H9 (cell line): ENCODE results near the gene CCPG1. TPM values are rescaled to one million over a fixed set of nuclear protein-coding genes. Genes with fewer than 3 reads are reported as not detected.
"Not testable (repeated sequence)": the region's sequence is repeated elsewhere in the genome, so short reads cannot be mapped to it uniquely, and the experiment has no call there.

Experiments
- DNase-seq: peaks from one replicate; pipeline ENCODE4 v3.0.0-alpha.2; 2017
- H2AFZ ChIP-seq: one replicate; pipeline ENCODE4 v1.6.1; 2013; ENCODE audit warnings: mild to moderate bottlenecking, low read length, control low read depth, moderate library complexity
- H2AK5ac ChIP-seq: 2 replicates; pipeline ENCODE4 v1.6.1; 2013; ENCODE audit warnings: low read length, control low read depth, mixed read lengths; ENCODE audit not compliant: insufficient read length
- H2BK120ac ChIP-seq: one replicate; pipeline ENCODE4 v1.6.1; 2013; ENCODE audit warnings: low read depth, mild to moderate bottlenecking, low read length, control low read depth, inconsistent platforms; ENCODE audit not compliant: poor library complexity, severe bottlenecking
- H2BK12ac ChIP-seq: 2 replicates; pipeline ENCODE4 v1.6.1; 2013; ENCODE audit warnings: low read length, control low read depth, mixed read lengths, low read depth; ENCODE audit not compliant: insufficient read length
- H2BK15ac ChIP-seq: 2 replicates; pipeline ENCODE4 v1.6.1; 2013; ENCODE audit warnings: low read depth, low read length, control low read depth
- H2BK20ac ChIP-seq: one replicate; pipeline ENCODE4 v1.6.1; 2013; ENCODE audit warnings: low read depth, mild to moderate bottlenecking, low read length, control low read depth, inconsistent platforms; ENCODE audit not compliant: poor library complexity, severe bottlenecking
- H2BK5ac ChIP-seq: 2 replicates; pipeline ENCODE4 v1.6.1; 2013; ENCODE audit warnings: low read length, control low read depth, mixed read lengths; ENCODE audit not compliant: insufficient read length
- H3K14ac ChIP-seq: 2 replicates; pipeline ENCODE4 v1.6.1; 2013; ENCODE audit warnings: low read length, control low read depth; ENCODE audit not compliant: insufficient read depth
- H3K18ac ChIP-seq: 2 replicates; pipeline ENCODE4 v1.6.1; 2013; ENCODE audit warnings: low read depth, mild to moderate bottlenecking, mixed read lengths, low read length, control low read depth; ENCODE audit not compliant: insufficient read length
- H3K23ac ChIP-seq: 2 replicates; pipeline ENCODE4 v1.6.1; 2013; ENCODE audit warnings: low read length, control low read depth, mixed read lengths, low read depth; ENCODE audit not compliant: insufficient read length
- H3K23me2 ChIP-seq: 2 replicates; pipeline ENCODE4 v1.6.1; 2013; ENCODE audit warnings: low read depth, mild to moderate bottlenecking, mixed read lengths, low read length, control low read depth; ENCODE audit not compliant: insufficient read length, poor library complexity, severe bottlenecking
- H3K27ac ChIP-seq: 2 replicates; pipeline ENCODE4 v1.5.1; 2013; ENCODE audit warnings: low read length, control low read depth, mixed read lengths, low read depth; ENCODE audit not compliant: insufficient read length
- H3K27me3 ChIP-seq: 2 replicates; pipeline ENCODE4 v1.6.1; 2013; ENCODE audit warnings: low read length, control low read depth, inconsistent platforms; ENCODE audit not compliant: insufficient read depth
- H3K4ac ChIP-seq: 2 replicates; pipeline ENCODE4 v1.6.1; 2013; ENCODE audit warnings: low read depth, mild to moderate bottlenecking, control low read depth, inconsistent platforms, low read length, moderate library complexity
- H3K4me1 ChIP-seq: 2 replicates; pipeline ENCODE4 v1.6.1; 2013; ENCODE audit warnings: low read length, control low read depth, inconsistent platforms; ENCODE audit not compliant: insufficient read depth
- H3K4me2 ChIP-seq: 2 replicates; pipeline ENCODE4 v1.6.1; 2013; ENCODE audit warnings: low read length, control low read depth, mixed read lengths; ENCODE audit not compliant: insufficient read length, insufficient read depth
- H3K56ac ChIP-seq: 2 replicates; pipeline ENCODE4 v1.6.1; 2013; ENCODE audit warnings: low read depth, mild to moderate bottlenecking, mixed read lengths, low read length, control low read depth; ENCODE audit not compliant: insufficient read length
- H3K79me1 ChIP-seq: 2 replicates; pipeline ENCODE4 v1.6.1; 2013; ENCODE audit warnings: low read depth, mild to moderate bottlenecking, moderate library complexity, low read length, control low read depth, inconsistent platforms; ENCODE audit not compliant: insufficient read depth, poor library complexity, severe bottlenecking
- H3K79me2 ChIP-seq: 2 replicates; pipeline ENCODE4 v1.6.1; 2013; ENCODE audit warnings: low read length, control low read depth, inconsistent platforms; ENCODE audit not compliant: insufficient read depth
- H3K9ac ChIP-seq: 2 replicates; pipeline ENCODE4 v1.6.1; 2013; ENCODE audit warnings: low read length, control low read depth, mixed read lengths; ENCODE audit not compliant: insufficient read length; ENCODE audit errors: extremely low read depth
- H3K9me3 ChIP-seq: one replicate; pipeline ENCODE4 v1.6.1; 2013; ENCODE audit warnings: low read depth, low read length, inconsistent platforms; ENCODE audit not compliant: control insufficient read depth
- H3T11ph ChIP-seq: one replicate; pipeline ENCODE4 v1.6.1; 2013; ENCODE audit warnings: mild to moderate bottlenecking, low read length, control low read depth, inconsistent platforms
- H4K20me1 ChIP-seq: one replicate; pipeline ENCODE4 v1.6.1; 2013; ENCODE audit not compliant: control insufficient read depth, insufficient read length, insufficient read depth
- H4K5ac ChIP-seq: 2 replicates; pipeline ENCODE4 v1.6.1; 2013; ENCODE audit warnings: low read depth, mild to moderate bottlenecking, mixed read lengths, low read length, control low read depth; ENCODE audit not compliant: insufficient read length
- H4K8ac ChIP-seq: replicated peaks from 2 replicates; pipeline ENCODE4 v1.6.1; 2013; ENCODE audit warnings: low read length, control low read depth, mixed read lengths, low read depth; ENCODE audit not compliant: insufficient read length
- H4K91ac ChIP-seq: 2 replicates; pipeline ENCODE4 v1.6.1; 2013; ENCODE audit warnings: low read depth, mild to moderate bottlenecking, moderate library complexity, mixed read lengths, low read length, control low read depth; ENCODE audit not compliant: insufficient read length
- H3K27ac Mint-ChIP-seq, 3 experiments: 2 replicates in 2 of 3; 3 replicates in 1 of 3; pipeline ENCODE4 v1.8.0; 2020 to 2021; ENCODE audit warnings: mixed read lengths in 3 of 3, mild to moderate bottlenecking in 1 of 3, moderate library complexity in 1 of 3
- H3K27me3 Mint-ChIP-seq: 2 replicates; pipeline ENCODE4 v1.8.0; 2021; ENCODE audit warnings: low read depth, mild to moderate bottlenecking, moderate library complexity, mixed read lengths
- H3K36me3 Mint-ChIP-seq, 3 experiments: 2 replicates in 2 of 3; 3 replicates in 1 of 3; pipeline ENCODE4 v1.8.0; 2020 to 2021; ENCODE audit warnings: low read depth in 3 of 3, mixed read lengths in 3 of 3; ENCODE audit not compliant: insufficient read depth in 1 of 3
- H3K4me1 Mint-ChIP-seq, 2 experiments: 2 replicates each; pipeline ENCODE4 v1.8.0; 2020; ENCODE audit warnings: mixed read lengths in 2 of 2
- H3K4me3 Mint-ChIP-seq, 2 experiments: 2 replicates in 1 of 2; 3 replicates in 1 of 2; pipeline ENCODE4 v1.8.0; 2020 to 2021; ENCODE audit warnings: mild to moderate bottlenecking in 2 of 2, mixed read lengths in 2 of 2, moderate library complexity in 1 of 2
- H3K9me3 Mint-ChIP-seq, 2 experiments: 2 replicates in 1 of 2; 3 replicates in 1 of 2; pipeline ENCODE4 v1.8.0; 2020; ENCODE audit warnings: mild to moderate bottlenecking in 2 of 2, mixed read lengths in 2 of 2, moderate library complexity in 1 of 2
- WGBS: extraction: QIAGEN DNeasy Blood & Tissue Kit; methylation state at CpG from one replicate; pipeline ENCODE4 v1.1.7; 2013; ENCODE audit warnings: missing lambda C conversion rate, low lambda C conversion rate, mixed read lengths; ENCODE audit not compliant: insufficient read length; ENCODE audit errors: extremely low coverage; 5-methylcytosine and 5-hydroxymethylcytosine counted together
- total RNA-seq: library from RNA; stranded (reverse); gene quantifications from 2 replicates; pipeline ENCODE4 v1.2.1, GENCODE V29; 2021

CCPG1 gene
- total RNA-seq, 1 experiment from 2014 or later = 9.0 TPM

DNA sequence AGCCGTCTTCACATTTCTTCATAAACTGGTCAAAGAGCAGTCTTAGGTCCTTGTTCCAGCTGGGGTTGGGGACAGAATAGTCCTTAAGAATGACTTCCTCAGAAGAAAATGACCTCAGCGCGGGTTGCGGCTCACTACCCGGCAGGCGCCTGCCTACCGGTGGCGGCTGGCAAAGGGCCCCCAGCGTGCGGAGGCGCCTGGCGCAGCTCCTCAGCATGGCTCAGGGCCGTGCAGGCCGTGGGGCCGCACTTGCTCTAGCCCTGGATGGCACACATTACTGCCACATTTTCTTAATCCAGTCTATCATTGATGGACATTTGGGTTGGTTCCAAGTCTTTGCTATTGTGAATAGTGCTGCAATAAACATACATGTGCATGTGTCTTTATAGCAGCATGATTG lies 35.0 kb upstream of the CCPG1 start:
- not testable (repeated sequence) for H3K9me3 ChIP-seq, H3K4me3 Mint-ChIP-seq, H2BK120ac ChIP-seq, H2AFZ ChIP-seq, H3K4me2 ChIP-seq, H2BK12ac ChIP-seq, H2BK20ac ChIP-seq, H2BK15ac ChIP-seq, H4K8ac ChIP-seq, H2BK5ac ChIP-seq, H3K79me1 ChIP-seq, H3K27me3 ChIP-seq, H3K14ac ChIP-seq, H3K9ac ChIP-seq, H3K23ac ChIP-seq, H3T11ph ChIP-seq, H3K79me2 ChIP-seq, H3K27ac Mint-ChIP-seq, H3K4ac ChIP-seq, H3K27me3 Mint-ChIP-seq, H4K20me1 ChIP-seq, H3K18ac ChIP-seq, H3K4me1 Mint-ChIP-seq, DNase-seq, H3K23me2 ChIP-seq, H4K91ac ChIP-seq, H2AK5ac ChIP-seq, H3K4me1 ChIP-seq, H4K5ac ChIP-seq, H3K56ac ChIP-seq, H3K27ac ChIP-seq
- Mint-ChIP-seq H3K9me3 (peaks cover 33 to 48% of the 10 kb centered on the region in 2 experiments), H3K36me3 (peaks cover 6 to 19% (median 15%) of the 10 kb centered on the region in 3 experiments; a peak in 6 of 7 replicates)
- WGBS = no CpG with 5 or more reads among the region's 15 CpGs
